Adrenal gland (tissue), 12 donors: ENCODE measurements around the gene MAPT. TPM values are rescaled to one million over a fixed set of nuclear protein-coding genes. Genes with fewer than 3 reads are reported as not detected.

Experiments
- DNase-seq, 7 donors: peaks; one replicate each; pipeline ENCODE4 v3.0.0-alpha.2; 2019 to 2020
- H3K27ac ChIP-seq, 5 donors: fragments of 200-600 bp; sonication (generic) in 4 of 5; 1 replicate in 3 of 5; 2 replicates in 2 of 5; pipeline versions ENCODE4 v1.5.1 to v1.8.0; 2016 to 2020; ENCODE audit warnings: mild to moderate bottlenecking in 1 of 5
- H3K27me3 ChIP-seq: fragments of 200-600 bp; 2 replicates; pipeline ENCODE4 v1.8.0; 2021
- H3K36me3 ChIP-seq, 2 donors: fragments of 200-600 bp; replicated peaks in 1 of 2; 1 replicate in 1 of 2; 2 replicates in 1 of 2; pipeline versions ENCODE4 v1.5.1 to v1.8.0; 2018 to 2022
- H3K4me1 ChIP-seq, 2 donors: fragments of 200-600 bp; replicated peaks in 1 of 2; 1 replicate in 1 of 2; 2 replicates in 1 of 2; pipeline versions ENCODE4 v1.5.1 to v1.8.0; 2018 to 2021
- H3K4me3 ChIP-seq, 4 donors: fragments of 200-600 bp; sonication (generic) in 3 of 4; one replicate each; pipeline ENCODE4 v1.5.1; 2016 to 2018
- H3K9me3 ChIP-seq, 3 donors: fragments of 200-600 bp; sonication (generic) in 1 of 3; replicated peaks in 1 of 3; 1 replicate in 2 of 3; 2 replicates in 1 of 3; pipeline versions ENCODE4 v1.5.1 to v1.8.0; 2016 to 2021
- CTCF ChIP-seq, 6 experiments: fragments of 450-650 bp in 4 of 6; fragments of 200-600 bp in 2 of 6; sonication (generic) in 1 of 6; IDR thresholded peaks; 1 replicate in 5 of 6; 2 replicates in 1 of 6; pipeline versions ENCODE4 v1.5.1 to v1.8.0; 2016 to 2021; ENCODE audit warnings: antibody characterized with exemption in 6 of 6, mild to moderate bottlenecking in 2 of 6, moderate library complexity in 1 of 6
- POLR2A ChIP-seq, 2 donors: fragments of 450-650 bp; IDR thresholded peaks; one replicate each; pipeline ENCODE4 v1.6.1; 2017; ENCODE audit warnings: antibody characterized with exemption in 2 of 2, mild to moderate bottlenecking in 2 of 2, moderate library complexity in 1 of 2
- WGBS, 4 donors: extraction: QIAGEN DNeasy Blood & Tissue Kit in 2 of 4; methylation state at CpG; one replicate each; pipeline versions ENCODE4 v1.1.5 to v1.1.7; 2013 to 2017; 5-methylcytosine and 5-hydroxymethylcytosine counted together
- intact Hi-C, 2 donors: fragments of 100-400 bp; cut with DNase I; formaldehyde crosslinking; loops; one replicate each; pipeline versions ENCODE4 v1.14.1 to v1.15.0; 2022 to 2023
- polyA plus RNA-seq, 3 donors: library from polyadenylated mRNA; stranded (reverse); fragments of 200-250 nt in 2 of 3; fragments of 350-450 nt in 1 of 3; fragmentation: Illumina TruSeq in 1 of 3; extraction: RNeasy Lipid Tissue Mini Kit (QIAGEN cat#74804) in 1 of 3; gene quantifications; one replicate each; pipeline ENCODE4 v1.2.3, GENCODE V29; 2013 to 2014
- total RNA-seq, 9 donors: library from RNA; depleted of rRNA in 4 of 9; stranded (reverse); fragments of >200 nt in 4 of 9; fragments of 120-200 nt in 1 of 9; fragmentation: NEBNext Ultra II Directional in 1 of 9; extraction: Animal tissue kit (Norgen Biotek cat#: 25700) in 1 of 9; gene quantifications; one replicate each; pipeline versions ENCODE4 v1.1.0 to v1.2.4, GENCODE V29; 2013 to 2023
- donor health status: healthy with polysubstance abuse.
- donor health status: Bipolar disorder and iron deficiency.
- donor health status: DM: yes; HTN: yes; CAD: no.
- donor health status: DM: no; HTN: no; CAD: no.
- donor health status: DM: no; HTN: no; CAD: no.
- donor health status: DM: yes; HTN: yes; CAD: no.

The MAPT gene
- total and polyA plus RNA-seq, 12 donors: 0.72 to 17.6 (median 3.3) TPM

DNA sequence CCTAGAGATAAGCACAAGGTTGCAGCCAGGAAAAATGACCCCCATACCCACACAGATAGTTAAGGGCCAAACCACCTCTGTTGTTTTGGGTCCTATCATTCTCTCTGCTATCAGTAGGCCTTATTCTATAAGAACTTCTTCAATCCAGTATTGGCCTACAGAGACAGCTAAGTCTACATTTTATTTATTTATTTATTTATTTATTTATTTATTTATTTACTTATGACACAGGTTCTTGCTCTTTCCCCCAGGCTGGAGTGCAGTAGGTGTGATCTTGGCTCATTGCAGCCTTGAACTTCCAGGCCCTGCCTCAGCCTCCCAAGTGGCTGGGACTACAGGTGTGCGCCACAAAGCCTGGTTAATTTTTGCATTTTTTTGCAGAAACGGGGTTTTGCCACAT is 7.5 kb upstream of the MAPT start:
- no peak for TF ChIP-seq CTCF (IDR thresholded peaks at IDR 0.05)
- no peak for TF ChIP-seq POLR2A (IDR thresholded peaks at IDR 0.05)
- no peak for DNase-seq

DNA sequence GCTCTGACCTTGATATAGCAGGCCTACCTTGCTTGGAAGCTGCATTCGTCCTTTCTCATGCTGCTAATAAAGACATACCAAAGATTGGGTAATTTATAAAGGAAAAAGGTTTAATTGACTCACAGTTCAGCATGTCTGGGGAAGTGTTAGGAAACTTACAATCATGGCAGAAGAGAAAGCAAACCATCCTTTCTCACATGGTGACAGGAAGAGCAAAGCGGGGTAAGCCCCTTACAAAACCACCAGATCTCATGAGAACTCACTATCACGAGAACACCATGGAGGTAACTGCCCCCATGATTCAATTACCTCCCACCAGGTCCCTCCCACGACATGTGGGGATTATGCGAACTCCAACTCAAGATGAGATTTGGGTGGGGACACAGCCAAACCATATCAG is 6.0 kb upstream of the MAPT start:
- Histone ChIP-seq H3K9me3 (no peaks in the 10 kb centered on the region), H3K27me3 (no peaks in the 10 kb centered on the region), H3K27ac (no peak overlapping the region), H3K4me3 (no peak overlapping the region), H3K36me3 (no peaks in the 10 kb centered on the region), H3K4me1 (no peaks in the 10 kb centered on the region)
- WGBS, 4 donors: 52 to 59% (median 55%) methylated on average over 5 of the region's 5 CpGs
- no peak for TF ChIP-seq POLR2A (IDR thresholded peaks at IDR 0.05)
- no peak for TF ChIP-seq CTCF (IDR thresholded peaks at IDR 0.05)
- intact Hi-C loops: no loop called here
- DNase-seq: no peak

More for the DNA sequence above, 7.5 kb upstream of the MAPT start:
- H3K4me3 ChIP-seq: no peak overlapping the region
- no peaks in the 10 kb centered on the region for H3K9me3 ChIP-seq
- no peaks in the 10 kb centered on the region for H3K27me3 ChIP-seq
- H3K27ac ChIP-seq: no peak overlapping the region
- 84 to 94% (median 88%) methylated on average over 2 of the region's 2 CpGs for WGBS, 4 donors
- H3K36me3 ChIP-seq: no peaks in the 10 kb centered on the region
- no peaks in the 10 kb centered on the region for H3K4me1 ChIP-seq
- intact Hi-C loops: no loop called here

- Histone ChIP-seq H3K9me3 (no peaks in the 10 kb centered on the region), H3K27ac (no peak overlapping the region), H3K27me3 (no peaks in the 10 kb centered on the region), H3K4me3 (no peak overlapping the region), H3K36me3 (no peaks in the 10 kb centered on the region), H3K4me1 (peaks cover 2% of the 10 kb centered on the region in 2 donors)
- TF ChIP-seq CTCF (IDR thresholded peaks at IDR 0.05): no peak
- no peak for TF ChIP-seq POLR2A (IDR thresholded peaks at IDR 0.05)
- 34 to 42% (median 35%) methylated on average over 3 to 4 of the region's 4 CpGs for WGBS, 4 donors
- intact Hi-C loops: no loop called here
- no peak for DNase-seq
Measured at GRCh38 chr17:45889579-45889978, 4.8 kb upstream of the MAPT start.

DNA sequence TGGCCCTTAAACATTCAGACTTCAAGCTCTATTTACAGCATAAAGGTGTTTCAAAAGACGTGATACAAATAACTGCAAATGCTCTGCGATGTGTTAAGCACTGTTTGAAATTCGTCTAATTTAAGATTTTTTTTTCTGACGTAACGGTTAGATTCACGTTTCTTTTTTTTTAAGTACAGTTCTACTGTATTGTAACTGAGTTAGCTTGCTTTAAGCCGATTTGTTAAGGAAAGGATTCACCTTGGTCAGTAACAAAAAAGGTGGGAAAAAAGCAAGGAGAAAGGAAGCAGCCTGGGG is 681 bp upstream of the MAPT start:
- Histone ChIP-seq H3K27ac (peak overlapping the region in 1 of 5 donors; percentile 44), H3K27me3 (peaks cover 34% of the 10 kb centered on the region), H3K4me1 (peaks cover 14 to 15% of the 10 kb centered on the region in 2 donors), H3K36me3 (no peaks in the 10 kb centered on the region), H3K4me3 (peak overlapping the region in 2 of 4 donors; percentile 70 to 80), H3K9me3 (no peaks in the 10 kb centered on the region)
- 44 to 50% (median 46%) methylated on average over 7 of the region's 7 CpGs for WGBS, 4 donors
- intact Hi-C loops: no loop called here
- no peak for DNase-seq
- TF ChIP-seq POLR2A (IDR thresholded peaks at IDR 0.05) (no peak), CTCF (IDR thresholded peaks at IDR 0.05) (no peak)
